DMS79 (cell line): ENCODE data around the gene RGS18.
"Not testable (repeated sequence)": the region's sequence is repeated elsewhere in the genome, so short reads cannot be mapped to it uniquely, and the experiment has no call there.

Source experiments
- DNase-seq: peaks from one replicate; lab custom pipeline; 2025; lab: John Stamatoyannopoulos, UW

Gene RGS18

DNA sequence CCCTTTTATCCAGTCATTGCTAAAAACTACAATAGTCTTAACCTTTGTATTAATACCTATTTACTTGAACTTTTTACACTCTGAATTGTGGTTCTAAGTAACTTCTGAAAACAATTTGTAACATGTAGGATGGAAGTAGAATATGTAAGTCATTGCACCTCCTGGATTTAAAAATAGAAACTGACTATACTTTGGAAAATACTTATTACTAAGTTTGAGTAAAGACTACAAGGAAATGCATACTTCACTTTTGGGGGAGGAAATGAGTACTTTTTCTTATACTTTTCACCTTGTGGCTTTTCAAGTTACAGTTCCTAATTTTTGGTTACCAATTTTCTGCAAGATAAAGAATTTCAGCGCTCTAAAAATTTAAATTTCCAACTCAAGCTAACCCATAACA is 8.7 kb downstream of the RGS18 start:
- no peak for DNase-seq

DNA sequence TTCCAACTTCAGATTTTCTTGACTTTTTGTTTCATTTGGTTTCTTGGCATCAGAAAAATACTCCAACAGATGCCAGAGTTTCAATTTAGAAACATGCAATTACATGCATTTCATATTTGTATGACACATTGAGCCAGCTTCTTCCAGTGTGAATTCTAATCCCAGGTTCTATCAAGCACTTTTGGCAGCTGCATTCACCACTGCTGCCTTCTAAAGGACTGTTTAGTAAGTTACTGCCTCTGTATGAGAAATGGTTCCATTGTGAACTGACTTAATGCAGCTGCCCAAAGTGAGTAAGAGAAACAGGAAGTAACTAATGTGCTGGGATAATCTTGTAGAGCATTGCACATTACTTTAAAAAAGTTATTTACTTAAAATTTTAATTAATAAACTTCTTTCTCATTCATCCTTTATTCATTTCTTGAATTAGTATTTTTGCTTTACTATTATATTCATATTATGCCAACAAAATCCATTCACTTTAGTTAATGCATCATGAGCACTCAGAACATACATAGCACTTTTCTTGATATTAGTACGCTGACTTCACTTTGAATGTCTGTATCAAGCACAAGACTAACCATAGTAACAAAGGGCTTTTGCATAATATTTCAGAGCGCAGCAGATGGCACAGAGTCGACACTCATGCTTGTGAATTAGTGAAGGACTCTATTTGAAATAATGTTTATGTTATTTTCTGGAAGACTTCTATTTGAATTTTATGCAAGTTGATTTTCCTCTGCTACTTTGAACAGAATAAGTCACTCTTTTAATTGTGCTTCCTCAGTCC is 9.8 kb downstream of the RGS18 start:
- DNase-seq, result no peak

DNA sequence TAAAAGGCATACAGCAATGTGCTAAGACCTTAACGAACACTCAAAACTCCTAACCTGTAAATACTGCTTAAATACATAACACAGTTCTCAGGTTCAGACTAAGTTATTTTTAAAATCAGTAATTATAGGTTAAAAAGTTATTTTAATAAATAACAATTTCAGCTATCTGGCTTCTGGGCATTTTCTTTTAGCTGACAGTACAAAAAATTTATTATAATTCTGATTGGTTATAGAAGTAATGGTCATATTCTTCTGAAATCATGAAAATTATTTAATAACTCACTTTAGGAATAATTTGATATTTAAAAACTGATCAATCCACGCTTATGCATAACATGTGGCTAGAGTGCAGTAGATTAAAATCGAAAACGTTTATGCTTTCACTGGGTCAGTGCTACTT is 10.7 kb downstream of the RGS18 start:
- DNase-seq, result no peak

GRCh38 chr1:192170196-192170984 is 12.1 kb downstream of the RGS18 start:
- no peak for DNase-seq

DNA sequence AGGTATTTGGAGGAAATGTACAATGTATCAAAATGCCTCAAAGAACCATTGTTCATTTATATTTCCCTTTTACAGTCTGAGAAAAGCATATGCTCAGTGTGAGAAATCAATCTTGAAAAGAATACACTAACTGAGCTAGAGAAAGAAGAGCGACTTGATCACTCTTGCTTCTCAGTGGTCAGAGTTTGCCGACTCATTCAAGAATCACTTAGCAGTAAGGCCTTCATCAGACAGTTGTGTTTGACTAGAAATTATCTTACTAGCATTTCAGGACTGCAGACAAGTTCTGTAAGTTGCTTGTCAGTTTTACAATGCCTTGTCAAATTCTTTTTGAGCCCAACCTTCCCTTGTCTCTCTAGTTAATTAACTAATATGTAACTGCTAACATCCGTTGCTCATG is 12.9 kb downstream of the RGS18 start:
- DNase-seq, result no peak

GRCh38 chr1:192175971-192176370 is 17.7 kb downstream of the RGS18 start:
- no peak for DNase-seq

GRCh38 chr1:192183788-192184187 is 25.5 kb downstream of the RGS18 start:
- DNase-seq, result no peak

GRCh38 chr1:192186197-192186596 is 27.9 kb downstream of the RGS18 start:
- no peak for DNase-seq

- DNase-seq, result no peak
Observed at GRCh38 chr1:192190066-192190465, 31.8 kb downstream of the RGS18 start.

- no peak for DNase-seq
Observed at GRCh38 chr1:192201303-192201702, 43.0 kb downstream of the RGS18 start.

- DNase-seq, result no peak
Observed at GRCh38 chr1:192224396-192224795, 66.1 kb downstream of the RGS18 start.

GRCh38 chr1:192224846-192225245 is 66.6 kb downstream of the RGS18 start:
- DNase-seq, result no peak

GRCh38 chr1:192225266-192225665 is 67.0 kb downstream of the RGS18 start:
- no peak for DNase-seq

- DNase-seq, result no peak
Observed at GRCh38 chr1:192225703-192226102, 67.4 kb downstream of the RGS18 start.

DNA sequence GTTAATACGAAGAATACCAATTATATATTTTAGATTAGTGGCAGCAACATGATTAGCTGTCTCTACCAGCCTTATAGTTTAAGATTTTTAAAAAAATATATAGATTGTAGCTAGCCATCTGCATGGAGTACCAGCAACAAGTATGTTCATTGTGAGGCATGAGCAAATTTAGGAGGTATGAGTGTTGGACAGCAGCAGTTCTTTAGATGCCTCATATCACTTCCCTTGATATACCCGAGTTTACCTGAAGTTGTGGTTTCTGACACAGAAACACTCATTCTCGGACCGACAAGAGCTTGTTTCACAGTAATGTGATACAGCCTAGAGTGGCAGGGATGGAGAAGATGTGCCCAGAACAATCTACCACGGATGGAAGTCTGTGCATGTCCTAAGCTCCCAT is 69.1 kb downstream of the RGS18 start:
- no peak for DNase-seq

- not testable (repeated sequence) for DNase-seq
Observed at GRCh38 chr1:192227980-192228379, 69.7 kb downstream of the RGS18 start.

- no peak for DNase-seq
Observed at GRCh38 chr1:192232817-192233417, 74.7 kb downstream of the RGS18 start.

GRCh38 chr1:192235127-192235526 is 76.9 kb downstream of the RGS18 start:
- no peak for DNase-seq
